C4-2B (cell line): ENCODE results near the gene GPR183.

Experiments
- ZFX ChIP-seq: fragments of 450-650 bp; IDR thresholded peaks from 2 replicates; pipeline ENCODE4 v1.6.1; 2017
- TF ChIP-seq, protein P1 (sequence below): fragments of 450-650 bp; conservative IDR thresholded peaks from 2 replicates; pipeline ENCODE4 v1.5.1; 2017; ENCODE audit warnings: mild to moderate bottlenecking

DNA sequence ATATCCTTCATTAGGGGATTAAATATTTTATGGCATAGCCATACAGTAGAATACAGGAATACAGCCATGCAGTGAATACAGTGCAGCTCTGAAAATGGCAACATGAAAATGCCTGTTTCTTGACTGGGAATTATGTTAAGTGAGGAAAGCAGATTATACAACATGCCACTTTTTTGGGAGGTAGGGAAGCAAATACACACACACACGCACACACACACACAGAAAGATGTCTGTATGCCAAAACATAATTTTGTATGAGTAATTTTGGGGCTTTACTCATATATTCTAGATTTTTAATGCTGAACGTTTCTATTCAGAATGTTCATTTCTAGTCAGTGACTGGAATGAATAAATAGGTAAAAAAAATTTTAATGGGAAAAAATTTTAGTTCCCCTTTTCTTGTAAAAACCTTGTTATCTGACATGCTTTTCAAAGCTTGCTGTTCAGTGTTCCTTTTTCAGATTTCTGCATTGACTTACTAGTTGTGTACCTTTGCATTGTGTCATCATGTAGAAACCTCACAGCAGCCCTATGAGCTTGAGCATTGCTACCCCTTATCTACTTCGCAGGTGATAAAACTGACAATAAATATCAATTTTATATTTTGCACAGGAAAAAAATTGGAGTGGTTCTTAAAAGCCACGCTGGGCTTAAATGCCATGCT, 7.8 kb downstream of the GPR183 start:
- TF ChIP-seq, protein P1, sequence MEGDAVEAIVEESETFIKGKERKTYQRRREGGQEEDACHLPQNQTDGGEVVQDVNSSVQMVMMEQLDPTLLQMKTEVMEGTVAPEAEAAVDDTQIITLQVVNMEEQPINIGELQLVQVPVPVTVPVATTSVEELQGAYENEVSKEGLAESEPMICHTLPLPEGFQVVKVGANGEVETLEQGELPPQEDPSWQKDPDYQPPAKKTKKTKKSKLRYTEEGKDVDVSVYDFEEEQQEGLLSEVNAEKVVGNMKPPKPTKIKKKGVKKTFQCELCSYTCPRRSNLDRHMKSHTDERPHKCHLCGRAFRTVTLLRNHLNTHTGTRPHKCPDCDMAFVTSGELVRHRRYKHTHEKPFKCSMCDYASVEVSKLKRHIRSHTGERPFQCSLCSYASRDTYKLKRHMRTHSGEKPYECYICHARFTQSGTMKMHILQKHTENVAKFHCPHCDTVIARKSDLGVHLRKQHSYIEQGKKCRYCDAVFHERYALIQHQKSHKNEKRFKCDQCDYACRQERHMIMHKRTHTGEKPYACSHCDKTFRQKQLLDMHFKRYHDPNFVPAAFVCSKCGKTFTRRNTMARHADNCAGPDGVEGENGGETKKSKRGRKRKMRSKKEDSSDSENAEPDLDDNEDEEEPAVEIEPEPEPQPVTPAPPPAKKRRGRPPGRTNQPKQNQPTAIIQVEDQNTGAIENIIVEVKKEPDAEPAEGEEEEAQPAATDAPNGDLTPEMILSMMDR: no peak
- TF ChIP-seq ZFX: no peak
